ENCODE results near the gene SAMD4B.

SAMD4B gene

DNA sequence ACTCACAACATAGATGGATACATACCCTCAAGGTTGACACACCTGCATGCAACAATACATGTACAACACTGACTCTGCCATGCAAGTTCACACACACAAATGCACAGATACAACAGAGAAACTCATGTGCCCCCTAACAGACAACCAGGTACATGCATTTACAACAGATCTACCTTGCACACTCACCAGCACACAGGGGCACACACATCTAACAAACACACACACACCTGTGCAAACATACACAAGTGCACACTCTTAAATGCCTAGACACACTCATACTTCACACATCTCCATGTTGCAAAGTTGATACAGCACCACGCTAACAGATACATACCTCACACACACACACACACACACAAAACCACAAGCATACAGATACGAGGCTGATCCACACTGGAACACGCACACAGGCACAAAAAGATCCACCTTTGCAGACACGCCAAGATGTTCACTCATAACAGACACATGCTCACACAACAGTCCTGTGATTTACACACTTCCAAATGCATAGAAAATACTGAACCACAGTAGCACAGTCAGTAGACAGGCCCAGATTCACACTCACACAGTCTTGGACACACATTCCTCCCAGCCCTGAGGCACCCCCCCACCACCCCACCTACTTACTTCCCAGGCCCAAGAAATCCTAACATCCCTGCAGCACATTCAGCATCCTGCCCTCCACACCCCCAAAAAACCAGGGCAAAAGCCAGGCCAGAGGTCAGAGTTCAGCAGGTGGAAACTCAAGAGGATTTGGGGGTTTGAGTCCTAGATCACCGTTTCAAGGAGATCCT is 22.9 kb upstream of the SAMD4B start:
- no peak for TF ChIP-seq CTCF (IDR thresholded peaks at IDR 0.05; ENCODE audit: insufficient read depth, low read depth, low read length, missing control alignments)
- DNase-seq (ENCODE audit: low read depth), result no peak
- H3K4me3 ChIP-seq (ENCODE audit: low read length), result no peak overlapping the region

DNA sequence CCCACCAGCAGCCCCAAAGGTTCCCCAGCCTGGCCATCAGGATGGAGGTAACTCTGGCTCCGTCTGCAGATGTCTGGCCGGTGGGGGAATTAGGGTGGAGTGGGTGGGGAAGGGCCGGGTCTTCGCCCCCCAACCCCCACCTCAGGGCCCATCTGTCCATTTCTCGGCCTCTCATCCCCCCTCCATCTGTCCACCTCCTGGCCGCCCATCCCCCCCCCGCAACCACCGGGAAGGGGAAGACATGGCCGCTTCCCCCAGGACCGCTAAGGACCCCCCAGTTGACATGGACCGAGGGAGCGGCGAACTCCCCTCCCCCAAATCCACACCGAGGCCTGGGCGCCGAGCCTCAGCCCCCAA is 22.4 kb upstream of the SAMD4B start:
- peak overlapping the region; percentile 36 for H3K4me3 ChIP-seq (ENCODE audit: low read length)
- no peak for DNase-seq (ENCODE audit: low read depth)
- TF ChIP-seq CTCF (IDR thresholded peaks at IDR 0.05; ENCODE audit: insufficient read depth, low read depth, low read length, missing control alignments), result no peak

GRCh38 chr19:39321117-39321831 is 20.9 kb upstream of the SAMD4B start:
- H3K4me3 ChIP-seq (ENCODE audit: low read length), result no peak overlapping the region
- DNase-seq (ENCODE audit: low read depth), result no peak
- no peak for TF ChIP-seq CTCF (IDR thresholded peaks at IDR 0.05; ENCODE audit: insufficient read depth, low read depth, low read length, missing control alignments)

GRCh38 chr19:39321832-39322176 is 20.4 kb upstream of the SAMD4B start:
- TF ChIP-seq CTCF (IDR thresholded peaks at IDR 0.05; ENCODE audit: insufficient read depth, low read depth, low read length, missing control alignments), result no peak
- no peak for DNase-seq (ENCODE audit: low read depth)
- no peak overlapping the region for H3K4me3 ChIP-seq (ENCODE audit: low read length)

GRCh38 chr19:39324242-39324842 is 17.9 kb upstream of the SAMD4B start:
- H3K4me3 ChIP-seq (ENCODE audit: low read length), result no peak overlapping the region
- no peak for DNase-seq (ENCODE audit: low read depth)
- TF ChIP-seq CTCF (IDR thresholded peaks at IDR 0.05; ENCODE audit: insufficient read depth, low read depth, low read length, missing control alignments), result no peak

GRCh38 chr19:39325778-39326665 is 16.2 kb upstream of the SAMD4B start:
- no peak for TF ChIP-seq CTCF (IDR thresholded peaks at IDR 0.05; ENCODE audit: insufficient read depth, low read depth, low read length, missing control alignments)
- H3K4me3 ChIP-seq (ENCODE audit: low read length), result no peak overlapping the region
- peak; percentile 30 for DNase-seq (ENCODE audit: low read depth)

Data from epithelial cell of esophagus (primary cell).